Measurements from ENCODE around the gene NOSTRIN.

- TF ChIP-seq GATA2 (IDR thresholded peaks at IDR 0.05; ENCODE audit: low read depth, low read length) (no peak), GATA3 (IDR thresholded peaks at IDR 0.05; ENCODE audit: low read depth, low read length) (no peak)
Measured at GRCh38 chr2:168767258-168767657, 35.2 kb upstream of the NOSTRIN start.

All from SH-SY5Y (cell line).